Gastroesophageal sphincter (tissue), 4 donors: Measurements from ENCODE around the gene SH3BP5. TPM values are rescaled to one million over a fixed set of nuclear protein-coding genes. Genes with fewer than 3 reads are reported as not detected.

Experiments used
- ATAC-seq: fragments of 150-250 bp; one replicate; pipeline ENCODE4 v1.9.1; 2016; ENCODE audit warnings: mild to moderate bottlenecking, moderate library complexity
- H3K27ac ChIP-seq, 4 donors: fragments of 200-600 bp; sonication (generic) in 3 of 4; 1 replicate in 3 of 4; 2 replicates in 1 of 4; pipeline ENCODE4 v1.5.1; 2016 to 2019
- H3K27me3 ChIP-seq: fragments of 200-600 bp; sonication (generic); one replicate; pipeline ENCODE4 v1.5.1; 2019
- H3K36me3 ChIP-seq, 2 donors: fragments of 200-600 bp; sonication (generic); one replicate each; pipeline ENCODE4 v1.5.1; 2019; ENCODE audit warnings: control low read depth in 1 of 2
- H3K4me1 ChIP-seq, 3 donors: fragments of 200-600 bp; sonication (generic); 1 replicate in 2 of 3; 2 replicates in 1 of 3; pipeline ENCODE4 v1.5.1; 2016 to 2019; ENCODE audit warnings: control low read depth in 2 of 3
- H3K4me3 ChIP-seq, 2 donors: fragments of 200-600 bp; sonication (generic); one replicate each; pipeline ENCODE4 v1.5.1; 2019; ENCODE audit warnings: mild to moderate bottlenecking in 1 of 2, moderate library complexity in 1 of 2
- H3K9me3 ChIP-seq, 3 donors: fragments of 200-600 bp; sonication (generic); one replicate each; pipeline ENCODE4 v1.5.1; 2017 to 2019; ENCODE audit warnings: control low read depth in 2 of 3
- EP300 ChIP-seq: sonication (generic); formaldehyde crosslinking; IDR thresholded peaks from one replicate; pipeline ENCODE4 v1.6.1; 2017; ENCODE audit warnings: antibody characterized with exemption, mild to moderate bottlenecking
- POLR2A ChIP-seq, 2 donors: fragments of 450-650 bp; IDR thresholded peaks; one replicate each; pipeline ENCODE4 v1.6.1; 2017; ENCODE audit warnings: antibody characterized with exemption in 2 of 2, mild to moderate bottlenecking in 2 of 2, moderate library complexity in 1 of 2
- POLR2AphosphoS5 ChIP-seq: sonication (generic); formaldehyde crosslinking; IDR thresholded peaks from one replicate; pipeline ENCODE4 v1.6.1; 2017; ENCODE audit warnings: antibody characterized with exemption
- WGBS, 2 donors: methylation state at CpG; one replicate each; pipeline ENCODE4 v1.1.5; 2018; ENCODE audit warnings: low coverage in 1 of 2; 5-methylcytosine and 5-hydroxymethylcytosine counted together
- total RNA-seq, 4 donors: library from RNA; depleted of rRNA; stranded (reverse); fragments of >200 nt; gene quantifications; one replicate each; pipeline ENCODE4 v1.1.0, GENCODE V29; 2016
- TF ChIP-seq, protein P1 (sequence below), 4 experiments: fragments of 200-600 bp in 2 of 4; fragments of 450-650 bp in 2 of 4; sonication (generic) in 1 of 4; IDR thresholded peaks; one replicate each; pipeline ENCODE4 v1.5.1; 2017 to 2019; ENCODE audit warnings: antibody characterized with exemption in 4 of 4, mild to moderate bottlenecking in 2 of 4, moderate library complexity in 2 of 4

The SH3BP5 gene
- total RNA-seq, 4 donors from 2014 or later = 23.5 to 56.4 (median 35.0) TPM

GRCh38 chr3:15256861-15257341, 75.5 kb downstream of the SH3BP5 start:
- no peaks in the 10 kb centered on the region for H3K9me3 ChIP-seq
- peaks cover 0 to 94% of the 10 kb centered on the region in 2 donors for H3K36me3 ChIP-seq
- peak overlapping the region in 2 of 4 donors; percentile 27 to 29 for H3K27ac ChIP-seq
- no peak for ATAC-seq
- H3K4me1 ChIP-seq = no peaks in the 10 kb centered on the region
- TF ChIP-seq POLR2AphosphoS5 (no peak), POLR2A (IDR thresholded peaks at IDR 0.05) (no peak), EP300 (no peak)
- TF ChIP-seq, protein P1, sequence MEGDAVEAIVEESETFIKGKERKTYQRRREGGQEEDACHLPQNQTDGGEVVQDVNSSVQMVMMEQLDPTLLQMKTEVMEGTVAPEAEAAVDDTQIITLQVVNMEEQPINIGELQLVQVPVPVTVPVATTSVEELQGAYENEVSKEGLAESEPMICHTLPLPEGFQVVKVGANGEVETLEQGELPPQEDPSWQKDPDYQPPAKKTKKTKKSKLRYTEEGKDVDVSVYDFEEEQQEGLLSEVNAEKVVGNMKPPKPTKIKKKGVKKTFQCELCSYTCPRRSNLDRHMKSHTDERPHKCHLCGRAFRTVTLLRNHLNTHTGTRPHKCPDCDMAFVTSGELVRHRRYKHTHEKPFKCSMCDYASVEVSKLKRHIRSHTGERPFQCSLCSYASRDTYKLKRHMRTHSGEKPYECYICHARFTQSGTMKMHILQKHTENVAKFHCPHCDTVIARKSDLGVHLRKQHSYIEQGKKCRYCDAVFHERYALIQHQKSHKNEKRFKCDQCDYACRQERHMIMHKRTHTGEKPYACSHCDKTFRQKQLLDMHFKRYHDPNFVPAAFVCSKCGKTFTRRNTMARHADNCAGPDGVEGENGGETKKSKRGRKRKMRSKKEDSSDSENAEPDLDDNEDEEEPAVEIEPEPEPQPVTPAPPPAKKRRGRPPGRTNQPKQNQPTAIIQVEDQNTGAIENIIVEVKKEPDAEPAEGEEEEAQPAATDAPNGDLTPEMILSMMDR (IDR thresholded peaks at IDR 0.05) = no peak
- WGBS, 2 donors = 100% methylated on average over 1 of the region's 8 CpGs; no CpG with 5 or more reads in 1 of the 2 donors
- no peak overlapping the region for H3K4me3 ChIP-seq
- no peaks in the 10 kb centered on the region for H3K27me3 ChIP-seq

- 78 to 89% methylated on average over 2 of the region's 2 CpGs for WGBS, 2 donors
- no peak overlapping the region for H3K27ac ChIP-seq
- no peaks in the 10 kb centered on the region for H3K27me3 ChIP-seq
- no peak for ATAC-seq
- H3K36me3 ChIP-seq = peaks cover 3 to 96% of the 10 kb centered on the region in 2 donors
- H3K9me3 ChIP-seq = no peaks in the 10 kb centered on the region
- H3K4me1 ChIP-seq = no peaks in the 10 kb centered on the region
- TF ChIP-seq POLR2AphosphoS5 (no peak), EP300 (no peak), POLR2A (IDR thresholded peaks at IDR 0.05) (no peak)
- TF ChIP-seq, protein P1 (IDR thresholded peaks at IDR 0.05) = no peak
- no peak overlapping the region for H3K4me3 ChIP-seq
Observed at GRCh38 chr3:15255215-15255614, 77.2 kb downstream of the SH3BP5 start.

DNA sequence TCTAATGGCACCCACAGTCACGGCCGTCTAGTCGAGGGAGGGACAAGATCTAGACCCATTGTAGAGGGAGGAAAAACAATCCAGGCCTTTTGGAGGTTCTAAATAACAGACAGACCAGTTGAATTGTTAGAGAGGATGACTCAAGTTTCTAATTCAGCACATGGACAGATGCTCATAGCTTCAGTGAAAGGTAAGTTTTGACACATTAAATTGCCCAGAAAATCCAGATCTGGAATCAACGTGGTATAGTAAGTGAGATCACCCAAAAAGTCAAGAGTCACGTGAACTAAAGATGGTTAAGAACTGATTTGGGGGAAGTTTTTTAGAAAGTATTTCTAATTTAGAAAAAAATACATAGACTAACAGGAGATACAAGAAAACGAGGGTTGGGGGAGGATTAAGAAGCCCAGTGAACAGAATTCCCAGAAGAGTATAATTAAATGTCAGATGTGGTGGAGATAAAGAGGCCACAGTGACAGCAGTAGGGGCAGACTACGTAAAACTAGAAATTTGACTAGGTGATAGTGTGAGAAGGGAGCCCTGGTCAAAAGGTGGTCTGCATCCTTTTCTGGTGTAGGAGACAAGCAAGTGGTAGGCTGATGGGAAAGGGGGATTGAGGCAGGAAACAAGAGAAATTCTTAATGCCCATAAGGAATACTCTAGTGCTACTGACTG, 79.2 kb downstream of the SH3BP5 start:
- H3K4me3 ChIP-seq = no peak overlapping the region
- H3K27ac ChIP-seq = no peak overlapping the region
- WGBS, 2 donors = 63 to 79% methylated on average over 5 to 7 of the region's 7 CpGs
- no peaks in the 10 kb centered on the region for H3K4me1 ChIP-seq
- no peaks in the 10 kb centered on the region for H3K27me3 ChIP-seq
- H3K36me3 ChIP-seq = peaks cover 3 to 98% of the 10 kb centered on the region in 2 donors
- H3K9me3 ChIP-seq = no peaks in the 10 kb centered on the region
- TF ChIP-seq EP300 = no peak
- no peak for TF ChIP-seq POLR2AphosphoS5
- TF ChIP-seq POLR2A (IDR thresholded peaks at IDR 0.05) = no peak
- TF ChIP-seq, protein P1 (IDR thresholded peaks at IDR 0.05) = no peak
- no peak for ATAC-seq

DNA sequence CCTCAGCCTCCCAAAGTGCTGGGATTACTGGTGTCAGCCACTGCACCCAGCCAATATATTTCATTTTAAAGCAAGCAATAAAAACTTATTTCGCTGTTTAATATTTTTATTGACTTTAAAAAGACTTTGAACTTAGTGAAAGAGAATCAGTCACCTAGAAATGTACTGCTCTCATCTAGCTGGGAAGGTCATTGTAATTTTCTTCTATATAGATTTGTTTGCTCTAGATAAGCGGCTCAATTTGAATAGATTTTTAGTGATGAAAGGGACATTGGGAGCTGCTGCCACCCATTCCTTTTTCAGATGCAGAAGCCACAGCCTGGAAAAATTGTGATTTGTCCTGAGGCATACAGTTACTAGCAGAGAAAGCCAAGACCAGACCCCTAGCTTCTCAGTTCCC, 86.2 kb downstream of the SH3BP5 start:
- ATAC-seq = no peak
- Histone ChIP-seq H3K4me1 (no peaks in the 10 kb centered on the region), H3K27ac (no peak overlapping the region), H3K9me3 (no peaks in the 10 kb centered on the region), H3K27me3 (no peaks in the 10 kb centered on the region), H3K4me3 (no peak overlapping the region), H3K36me3 (peaks cover 3 to 97% of the 10 kb centered on the region in 2 donors)
- no peak for TF ChIP-seq EP300
- TF ChIP-seq, protein P1 (IDR thresholded peaks at IDR 0.05) = no peak
- no peak for TF ChIP-seq POLR2AphosphoS5
- TF ChIP-seq POLR2A (IDR thresholded peaks at IDR 0.05) = no peak
- WGBS, 2 donors = 93 to 100% methylated on average over 2 of the region's 2 CpGs
